ENCODE measurements around the gene TNS4. TPM values are rescaled to one million over a fixed set of nuclear protein-coding genes. Genes with fewer than 3 reads are reported as not detected.

TNS4 gene
- total and polyA plus RNA-seq, 3 donors from 2014 or later, result 0.09 to 0.16 (median 0.12) TPM

DNA sequence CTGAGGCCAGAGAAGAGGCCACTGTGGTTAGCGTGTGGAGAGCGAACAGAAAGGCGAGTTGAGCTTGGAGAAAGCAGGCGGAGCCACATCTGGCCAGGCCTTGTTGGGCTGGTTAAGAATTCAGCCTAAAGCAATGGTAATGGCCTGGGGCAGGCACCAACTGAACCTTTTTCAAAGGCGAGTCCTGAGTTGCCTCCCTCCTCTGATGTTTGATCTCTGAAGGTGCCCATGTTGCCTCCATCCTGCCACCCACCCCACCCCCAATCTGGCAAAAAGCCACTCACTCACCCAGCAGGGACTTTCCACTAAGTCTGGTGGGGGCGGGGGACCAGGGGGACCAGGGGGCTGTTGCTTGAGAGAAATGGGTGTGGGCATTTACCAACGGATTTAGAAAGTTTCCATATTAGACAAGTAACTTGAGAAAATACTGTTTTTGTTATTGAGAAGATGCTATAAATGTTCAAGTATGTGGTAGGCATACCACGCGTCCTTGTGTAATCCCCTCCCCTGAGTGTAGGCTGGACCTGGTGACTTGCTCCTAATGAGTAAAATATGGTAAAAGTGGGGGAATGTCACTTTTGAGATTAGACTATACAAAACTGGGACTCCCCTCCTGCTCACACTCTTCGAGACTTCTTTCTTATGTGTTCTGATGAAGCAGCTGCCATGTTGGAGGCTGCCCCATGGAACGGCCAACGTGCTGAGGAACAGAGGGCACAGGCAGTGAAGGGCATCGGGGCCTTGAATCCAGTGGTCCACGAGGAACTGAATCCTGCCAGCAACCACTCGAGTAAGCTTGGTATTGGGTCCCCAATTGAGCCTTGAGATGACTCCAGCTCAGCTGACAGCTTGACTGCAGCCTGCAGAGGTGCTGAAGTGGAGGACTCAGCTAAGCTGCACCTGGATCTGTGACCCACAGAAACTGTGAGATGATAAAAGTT is 29.9 kb upstream of the TNS4 start:
- no peaks in the 10 kb centered on the region for H3K27me3 ChIP-seq
- peaks cover 20% of the 10 kb centered on the region for H3K4me1 ChIP-seq
- no peak overlapping the region for H3K27ac ChIP-seq
- WGBS, 2 donors, result 90 to 95% methylated on average over 15 of the region's 15 CpGs
- H3K4me3 ChIP-seq, result no peak overlapping the region
- intact Hi-C loops (cut with DNase I; ENCODE audit: low total_unique reads), result no loop called here
- no peaks in the 10 kb centered on the region for H3K9me3 ChIP-seq
- H3K36me3 ChIP-seq (ENCODE audit: low read depth, missing control alignments), result no peaks in the 10 kb centered on the region
- no peak for DNase-seq
- TF ChIP-seq POLR2A (IDR thresholded peaks at IDR 0.05), result no peak
- TF ChIP-seq, protein P1, sequence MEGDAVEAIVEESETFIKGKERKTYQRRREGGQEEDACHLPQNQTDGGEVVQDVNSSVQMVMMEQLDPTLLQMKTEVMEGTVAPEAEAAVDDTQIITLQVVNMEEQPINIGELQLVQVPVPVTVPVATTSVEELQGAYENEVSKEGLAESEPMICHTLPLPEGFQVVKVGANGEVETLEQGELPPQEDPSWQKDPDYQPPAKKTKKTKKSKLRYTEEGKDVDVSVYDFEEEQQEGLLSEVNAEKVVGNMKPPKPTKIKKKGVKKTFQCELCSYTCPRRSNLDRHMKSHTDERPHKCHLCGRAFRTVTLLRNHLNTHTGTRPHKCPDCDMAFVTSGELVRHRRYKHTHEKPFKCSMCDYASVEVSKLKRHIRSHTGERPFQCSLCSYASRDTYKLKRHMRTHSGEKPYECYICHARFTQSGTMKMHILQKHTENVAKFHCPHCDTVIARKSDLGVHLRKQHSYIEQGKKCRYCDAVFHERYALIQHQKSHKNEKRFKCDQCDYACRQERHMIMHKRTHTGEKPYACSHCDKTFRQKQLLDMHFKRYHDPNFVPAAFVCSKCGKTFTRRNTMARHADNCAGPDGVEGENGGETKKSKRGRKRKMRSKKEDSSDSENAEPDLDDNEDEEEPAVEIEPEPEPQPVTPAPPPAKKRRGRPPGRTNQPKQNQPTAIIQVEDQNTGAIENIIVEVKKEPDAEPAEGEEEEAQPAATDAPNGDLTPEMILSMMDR (IDR thresholded peaks at IDR 0.05), result no peak

DNA sequence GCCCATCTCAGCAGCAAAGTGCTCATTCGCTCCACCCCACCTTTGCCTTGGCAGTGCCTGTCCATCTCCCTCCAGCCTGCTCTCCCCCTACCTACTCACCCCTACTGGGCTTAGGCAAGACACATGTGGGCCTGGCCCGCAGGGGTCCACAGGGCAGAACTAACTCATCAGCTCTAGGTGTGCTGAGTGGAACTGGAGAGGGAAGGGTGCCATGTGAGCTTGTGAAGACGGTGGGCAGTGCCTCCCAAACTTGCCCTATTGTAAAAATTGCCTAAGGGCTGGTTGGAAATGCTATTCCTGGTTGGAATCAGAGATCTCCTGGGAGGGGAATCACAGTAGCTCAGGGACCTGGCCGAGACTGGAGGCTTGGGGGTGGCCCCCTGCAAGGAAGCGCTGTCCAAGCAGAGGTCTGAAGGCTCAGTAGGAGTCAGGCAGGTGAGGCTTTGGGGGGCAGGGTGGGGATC is 29.1 kb upstream of the TNS4 start:
- Histone ChIP-seq H3K36me3 (ENCODE audit: low read depth, missing control alignments) (no peaks in the 10 kb centered on the region), H3K27me3 (no peaks in the 10 kb centered on the region), H3K9me3 (no peaks in the 10 kb centered on the region), H3K4me3 (no peak overlapping the region), H3K27ac (no peak overlapping the region), H3K4me1 (peaks cover 18% of the 10 kb centered on the region)
- DNase-seq, result no peak
- no peak for TF ChIP-seq POLR2A (IDR thresholded peaks at IDR 0.05)
- TF ChIP-seq, protein P1 (IDR thresholded peaks at IDR 0.05), result no peak
- 93 to 96% methylated on average over 5 of the region's 5 CpGs for WGBS, 2 donors
- intact Hi-C loops (cut with DNase I; ENCODE audit: low total_unique reads), result no loop called here

DNA sequence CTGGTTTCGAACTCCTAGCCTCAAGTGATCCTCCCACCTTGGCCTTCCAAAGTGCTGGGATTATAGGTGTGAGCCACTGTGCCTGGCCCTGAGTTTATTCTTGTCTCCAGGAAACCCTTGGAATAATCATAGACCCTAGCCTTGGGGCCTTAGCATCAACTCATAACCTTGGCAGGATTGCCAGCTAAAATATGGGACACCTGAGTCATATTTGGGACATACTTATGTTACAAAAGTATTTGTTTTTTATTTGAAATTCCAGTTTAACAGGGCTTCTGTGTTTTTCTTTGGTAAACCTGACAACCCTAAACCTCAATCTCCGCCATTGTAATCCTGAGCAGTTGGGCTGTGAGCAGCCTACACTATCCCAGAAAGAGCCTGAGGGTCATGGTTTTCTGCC is 28.6 kb upstream of the TNS4 start:
- no peak overlapping the region for H3K4me3 ChIP-seq
- no peak for DNase-seq
- no peak overlapping the region for H3K27ac ChIP-seq
- H3K9me3 ChIP-seq, result no peaks in the 10 kb centered on the region
- H3K4me1 ChIP-seq, result peaks cover 18% of the 10 kb centered on the region
- no peak for TF ChIP-seq POLR2A (IDR thresholded peaks at IDR 0.05)
- TF ChIP-seq, protein P1 (IDR thresholded peaks at IDR 0.05), result no peak
- no peaks in the 10 kb centered on the region for H3K27me3 ChIP-seq
- 93 to 100% methylated on average over 2 of the region's 2 CpGs for WGBS, 2 donors
- H3K36me3 ChIP-seq (ENCODE audit: low read depth, missing control alignments), result no peaks in the 10 kb centered on the region
- intact Hi-C loops (cut with DNase I; ENCODE audit: low total_unique reads), result no loop called here

DNA sequence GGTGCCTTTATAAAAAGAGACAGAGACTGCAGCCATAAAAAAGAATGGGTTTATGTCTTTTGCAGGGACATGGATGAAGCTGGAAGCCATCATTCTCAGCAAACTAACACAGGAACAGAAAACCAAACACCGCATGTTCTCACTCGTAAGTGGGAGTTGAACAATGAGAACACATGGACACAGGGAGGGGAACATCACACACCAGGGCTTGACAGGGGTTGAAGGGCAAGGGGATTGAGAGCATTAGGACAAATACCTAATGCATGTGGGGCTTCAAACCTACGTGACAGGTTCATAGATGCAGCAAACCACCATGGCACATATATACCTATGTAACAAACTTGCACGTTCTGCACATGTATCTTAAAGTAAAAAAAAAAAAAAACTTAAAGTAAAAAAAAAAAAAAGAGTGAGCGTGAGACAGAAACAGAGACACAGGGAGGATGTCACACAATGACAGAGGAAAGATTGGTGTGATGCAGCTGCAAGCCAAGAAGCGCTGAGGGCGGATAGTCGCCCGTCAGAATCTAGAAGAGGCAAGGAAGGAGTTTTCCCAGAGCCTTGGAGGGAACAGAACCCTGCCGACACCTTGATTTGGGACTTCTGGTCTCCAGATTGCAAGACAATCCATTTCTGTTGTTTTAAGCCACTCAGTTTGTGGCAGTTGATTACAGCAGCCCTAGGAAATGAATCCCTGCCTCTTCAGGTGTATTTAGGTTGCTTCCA is 27.4 kb upstream of the TNS4 start:
- intact Hi-C loops (cut with DNase I; ENCODE audit: low total_unique reads), result no loop called here
- WGBS, 2 donors, result 88 to 91% methylated on average over 10 of the region's 10 CpGs
- Histone ChIP-seq H3K27me3 (no peaks in the 10 kb centered on the region), H3K9me3 (no peaks in the 10 kb centered on the region), H3K4me1 (peaks cover 15% of the 10 kb centered on the region), H3K4me3 (no peak overlapping the region), H3K36me3 (ENCODE audit: low read depth, missing control alignments) (no peaks in the 10 kb centered on the region), H3K27ac (no peak overlapping the region)
- DNase-seq, result no peak
- TF ChIP-seq, protein P1 (IDR thresholded peaks at IDR 0.05), result no peak
- no peak for TF ChIP-seq POLR2A (IDR thresholded peaks at IDR 0.05)
